Measurements from ENCODE around the gene MAPKAP1.

- TF ChIP-seq CREB5 (CRISPR knock-in tag; IDR thresholded peaks at IDR 0.05; ENCODE audit: low read depth) (no peak), RARB (CRISPR knock-in tag; IDR thresholded peaks at IDR 0.05) (no peak)
These were observed 62.0 kb downstream of the MAPKAP1 start for GRCh38 chr9:125644819-125645507.
